VCaP (cell line): ENCODE measurements around the gene NXPE4.

ENCODE experiments used
- H3K27ac ChIP-seq: fragments of 450-650 bp; 2 replicates; pipeline ENCODE4 v1.5.1; 2017
- CTCF ChIP-seq: fragments of 450-650 bp; conservative IDR thresholded peaks from 2 replicates; pipeline ENCODE4 v1.5.1; 2017; ENCODE audit warnings: mild to moderate bottlenecking, moderate library complexity

The NXPE4 gene

GRCh38 chr11:114522818-114523217 lies 72.8 kb downstream of the NXPE4 start:
- peak overlapping the region; percentile 42 for H3K27ac ChIP-seq
- TF ChIP-seq CTCF, result no peak
